Hepatocyte (in vitro differentiated cells): Measurements from ENCODE around the gene PRSS38. TPM values are rescaled to one million over a fixed set of nuclear protein-coding genes. Genes with fewer than 3 reads are reported as not detected.

Experiments used
- DNase-seq: peaks from one replicate; pipeline ENCODE4 v3.0.0-alpha.2; 2016; ENCODE audit warnings: low spot score
- H2AFZ ChIP-seq: fragments of 200-600 bp; sonication (generic); 2 replicates; pipeline ENCODE4 v1.6.0; 2016; ENCODE audit warnings: antibody characterized with exemption, mild to moderate bottlenecking
- H3K27ac ChIP-seq: fragments of 200-600 bp; sonication (generic); 2 replicates; pipeline ENCODE4 v1.5.1; 2016; ENCODE audit warnings: mild to moderate bottlenecking
- H3K27me3 ChIP-seq: fragments of 200-600 bp; sonication (generic); 2 replicates; pipeline ENCODE4 v1.6.1; 2016
- H3K36me3 ChIP-seq: fragments of 200-600 bp; sonication (generic); replicated peaks from 2 replicates; pipeline ENCODE4 v1.5.1; 2016; ENCODE audit warnings: low read depth; ENCODE audit not compliant: insufficient read depth
- H3K4me1 ChIP-seq: fragments of 200-600 bp; sonication (generic); 2 replicates; pipeline ENCODE4 v1.5.1; 2016; ENCODE audit warnings: mild to moderate bottlenecking, moderate library complexity; ENCODE audit not compliant: insufficient read depth
- H3K4me2 ChIP-seq: fragments of 200-600 bp; sonication (generic); 2 replicates; pipeline ENCODE4 v1.6.0; 2016
- H3K4me3 ChIP-seq: fragments of 200-600 bp; sonication (generic); 2 replicates; pipeline ENCODE4 v1.5.1; 2016; ENCODE audit warnings: mild to moderate bottlenecking
- H3K79me2 ChIP-seq: fragments of 200-600 bp; sonication (generic); 2 replicates; pipeline ENCODE4 v1.6.0; 2017; ENCODE audit warnings: mild to moderate bottlenecking
- H3K9me2 ChIP-seq: fragments of 200-600 bp; sonication (generic); replicated peaks from 2 replicates; pipeline ENCODE4 v1.6.0; 2017; ENCODE audit warnings: mild to moderate bottlenecking; ENCODE audit not compliant: insufficient read depth
- H3K9me3 ChIP-seq: fragments of 200-600 bp; sonication (generic); 2 replicates; pipeline ENCODE4 v1.5.1; 2016; ENCODE audit warnings: low read depth, mild to moderate bottlenecking
- H4K20me1 ChIP-seq: fragments of 200-600 bp; sonication (generic); 2 replicates; pipeline ENCODE4 v1.6.0; 2016; ENCODE audit warnings: mild to moderate bottlenecking; ENCODE audit not compliant: insufficient read depth, poor library complexity, severe bottlenecking
- CTCF ChIP-seq: fragments of 200-600 bp; sonication (generic); IDR thresholded peaks from 2 replicates; pipeline ENCODE4 v1.5.1; 2016; ENCODE audit warnings: antibody characterized with exemption, mild to moderate bottlenecking; ENCODE audit not compliant: poor library complexity
- EZH2 ChIP-seq: fragments of 200-600 bp; sonication (generic); IDR thresholded peaks from 2 replicates; pipeline ENCODE4 v1.6.1; 2016; ENCODE audit warnings: antibody characterized with exemption, mild to moderate bottlenecking, borderline replicate concordance
- EZH2phosphoT487 ChIP-seq: fragments of 200-600 bp; sonication (generic); IDR thresholded peaks from one replicate; pipeline ENCODE4 v1.6.1; 2018; ENCODE audit warnings: antibody characterized with exemption, mild to moderate bottlenecking, low read depth, moderate library complexity; ENCODE audit not compliant: unreplicated experiment, severe bottlenecking
- WGBS: methylation state at CpG from one replicate; pipeline ENCODE4 v1.1.6; 2016; ENCODE audit warnings: low lambda C conversion rate; ENCODE audit errors: missing lambda C conversion rate; 5-methylcytosine and 5-hydroxymethylcytosine counted together
- polyA plus RNA-seq: library from polyadenylated mRNA; unstranded; fragments of >200 nt; fragmentation: Nextera tagmentation; extraction: Ambion mirVana; gene quantifications from 2 replicates; pipeline ENCODE4 v1.2.1, GENCODE V29; 2016
- total RNA-seq: library from RNA; depleted of rRNA; stranded (reverse); fragments of >200 nt; gene quantifications from 2 replicates; pipeline ENCODE4 v1.2.3, GENCODE V29; 2014

PRSS38 gene
- total and polyA plus RNA-seq, 2 experiments from 2014 or later = not detected

- no peak overlapping the region for H3K4me2 ChIP-seq
- no peaks in the 10 kb centered on the region for H4K20me1 ChIP-seq
- H3K27ac ChIP-seq = no peak overlapping the region
- DNase-seq = no peak
- H3K27me3 ChIP-seq = no peaks in the 10 kb centered on the region
- no peaks in the 10 kb centered on the region for H3K79me2 ChIP-seq
- H2AFZ ChIP-seq = no peak overlapping the region
- 81% methylated on average over 6 of the region's 6 CpGs for WGBS
- no peaks in the 10 kb centered on the region for H3K9me3 ChIP-seq
- no peaks in the 10 kb centered on the region for H3K36me3 ChIP-seq
- no peak overlapping the region for H3K4me3 ChIP-seq
- H3K4me1 ChIP-seq = peaks cover 28% of the 10 kb centered on the region
- TF ChIP-seq EZH2 (no peak), CTCF (no peak), EZH2phosphoT487 (no peak)
- H3K9me2 ChIP-seq = no peaks in the 10 kb centered on the region
These were observed 76.5 kb downstream of the PRSS38 start for GRCh38 chr1:227891955-227892488.

GRCh38 chr1:227892489-227893299 lies 77.2 kb downstream of the PRSS38 start:
- peak overlapping the region; percentile 42 for H2AFZ ChIP-seq
- H3K27me3 ChIP-seq = no peaks in the 10 kb centered on the region
- no peak overlapping the region for H3K4me3 ChIP-seq
- no peak overlapping the region for H3K27ac ChIP-seq
- no peak overlapping the region for H3K4me2 ChIP-seq
- TF ChIP-seq EZH2 (no peak), EZH2phosphoT487 (no peak), CTCF (no peak)
- no peaks in the 10 kb centered on the region for H3K79me2 ChIP-seq
- no peak for DNase-seq
- H3K9me2 ChIP-seq = no peaks in the 10 kb centered on the region
- peaks cover 22% of the 10 kb centered on the region for H3K4me1 ChIP-seq
- H3K36me3 ChIP-seq = no peaks in the 10 kb centered on the region
- no peaks in the 10 kb centered on the region for H3K9me3 ChIP-seq
- H4K20me1 ChIP-seq = no peaks in the 10 kb centered on the region
- 74% methylated on average over 17 of the region's 17 CpGs for whole genome bisulfite sequencing

- TF ChIP-seq EZH2phosphoT487 (no peak), CTCF (no peak), EZH2 (no peak)
- Histone ChIP-seq H3K27me3 (no peaks in the 10 kb centered on the region), H3K27ac (no peak overlapping the region), H3K9me2 (no peaks in the 10 kb centered on the region), H3K36me3 (no peaks in the 10 kb centered on the region), H3K4me2 (no peak overlapping the region), H3K79me2 (no peaks in the 10 kb centered on the region), H2AFZ (no peak overlapping the region), H3K4me3 (no peak overlapping the region), H4K20me1 (no peaks in the 10 kb centered on the region), H3K9me3 (no peaks in the 10 kb centered on the region), H3K4me1 (peaks cover 16% of the 10 kb centered on the region)
- no peak for DNase-seq
- WGBS = 91% methylated on average over 9 of the region's 9 CpGs
These were observed 77.9 kb downstream of the PRSS38 start for GRCh38 chr1:227893300-227893948.
